Adipocyte (in vitro differentiated cells): Measurements from ENCODE around the gene IL1RAPL1.

Experiments
- DNase-seq: peaks from one replicate; pipeline ENCODE4 v3.0.0-alpha.2; 2015; ENCODE audit warnings: low read depth
- H3K27me3 ChIP-seq: replicated peaks from 2 replicates; pipeline ENCODE4 v1.7.0; 2013; ENCODE audit warnings: mild to moderate bottlenecking, low read length, moderate library complexity; ENCODE audit not compliant: control insufficient read depth, insufficient read depth
- H3K36me3 ChIP-seq: 2 replicates; pipeline ENCODE4 v1.7.0; 2013; ENCODE audit warnings: low read length, mild to moderate bottlenecking, moderate library complexity; ENCODE audit not compliant: control insufficient read depth, insufficient read depth, severe bottlenecking
- H3K4me1 ChIP-seq: 2 replicates; pipeline ENCODE4 v1.7.0; 2013; ENCODE audit warnings: mild to moderate bottlenecking, low read length, moderate library complexity; ENCODE audit not compliant: control insufficient read depth, insufficient read depth
- H3K4me3 ChIP-seq: 2 replicates; pipeline ENCODE4 v1.7.0; 2013; ENCODE audit warnings: mild to moderate bottlenecking, low read length, moderate library complexity
- H3K9ac ChIP-seq: 2 replicates; pipeline ENCODE4 v1.7.0; 2013; ENCODE audit warnings: mild to moderate bottlenecking, low read length, moderate library complexity
- H3K9me3 ChIP-seq: 2 replicates; pipeline ENCODE4 v1.7.0; 2013; ENCODE audit warnings: mild to moderate bottlenecking, low read length, moderate library complexity; ENCODE audit not compliant: control insufficient read depth

Gene IL1RAPL1

DNA sequence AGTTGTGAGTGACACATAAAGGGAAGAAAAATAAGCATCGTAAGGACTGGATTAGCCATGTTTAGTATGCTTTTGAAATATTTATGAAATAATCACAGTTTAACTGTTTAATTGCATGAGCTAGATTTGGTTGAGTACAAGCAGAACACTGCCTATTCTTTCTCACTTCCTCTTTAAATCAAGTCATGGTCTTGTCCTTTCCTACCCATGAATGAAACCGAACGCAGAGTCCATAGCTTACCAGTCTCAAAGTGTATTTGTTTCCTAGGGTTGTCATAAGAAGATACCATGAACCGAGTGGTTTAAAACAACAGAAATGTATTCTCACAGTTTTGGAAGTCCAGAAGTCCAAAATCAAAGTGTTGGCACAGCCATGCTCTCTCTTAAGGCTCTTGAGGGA is 944.1 kb downstream of the IL1RAPL1 start:
- no peaks in the 10 kb centered on the region for H3K36me3 ChIP-seq
- no peaks in the 10 kb centered on the region for H3K27me3 ChIP-seq
- peaks cover 16% of the 10 kb centered on the region for H3K4me1 ChIP-seq
- H3K9me3 ChIP-seq: no peaks in the 10 kb centered on the region
- no peak for DNase-seq
- H3K4me3 ChIP-seq: no peak overlapping the region
- H3K9ac ChIP-seq: no peak overlapping the region

GRCh38 chrX:29535212-29536162 is 948.2 kb downstream of the IL1RAPL1 start:
- no peaks in the 10 kb centered on the region for H3K36me3 ChIP-seq
- H3K9ac ChIP-seq: no peak overlapping the region
- H3K9me3 ChIP-seq: no peaks in the 10 kb centered on the region
- peak; percentile 10 for DNase-seq
- no peaks in the 10 kb centered on the region for H3K27me3 ChIP-seq
- no peak overlapping the region for H3K4me3 ChIP-seq
- peaks cover under 1% of the 10 kb centered on the region for H3K4me1 ChIP-seq

- no peak overlapping the region for H3K9ac ChIP-seq
- H3K4me1 ChIP-seq: no peaks in the 10 kb centered on the region
- DNase-seq: no peak
- H3K27me3 ChIP-seq: no peaks in the 10 kb centered on the region
- no peaks in the 10 kb centered on the region for H3K36me3 ChIP-seq
- H3K9me3 ChIP-seq: no peaks in the 10 kb centered on the region
- H3K4me3 ChIP-seq: no peak overlapping the region
These were observed 953.8 kb downstream of the IL1RAPL1 start for GRCh38 chrX:29541038-29541437.

DNA sequence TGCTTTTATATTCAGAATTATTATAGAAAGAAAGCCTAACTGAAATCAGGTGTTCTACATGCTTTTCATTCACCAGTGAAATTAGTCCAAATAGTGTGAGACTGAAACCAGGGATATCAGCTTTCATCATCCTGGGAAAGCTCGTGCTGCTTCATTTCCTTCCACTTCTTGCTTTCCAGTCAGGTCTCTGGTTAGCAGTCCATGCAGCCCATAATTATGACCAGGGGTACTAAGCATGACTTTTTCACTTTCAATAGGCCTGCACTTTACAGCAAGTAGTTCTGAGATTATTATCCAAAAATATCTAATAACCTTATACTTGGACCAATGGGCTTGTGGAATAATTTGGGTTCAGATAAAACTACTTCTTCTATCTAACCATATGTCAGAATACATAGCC is 954.9 kb downstream of the IL1RAPL1 start:
- H3K9ac ChIP-seq: no peak overlapping the region
- no peaks in the 10 kb centered on the region for H3K27me3 ChIP-seq
- DNase-seq: no peak
- H3K4me3 ChIP-seq: no peak overlapping the region
- H3K9me3 ChIP-seq: no peaks in the 10 kb centered on the region
- no peaks in the 10 kb centered on the region for H3K4me1 ChIP-seq
- no peaks in the 10 kb centered on the region for H3K36me3 ChIP-seq

GRCh38 chrX:29545878-29546277 is 958.6 kb downstream of the IL1RAPL1 start:
- H3K4me1 ChIP-seq: no peaks in the 10 kb centered on the region
- H3K9me3 ChIP-seq: no peaks in the 10 kb centered on the region
- H3K36me3 ChIP-seq: no peaks in the 10 kb centered on the region

GRCh38 chrX:29547877-29548276 is 960.6 kb downstream of the IL1RAPL1 start:
- H3K27me3 ChIP-seq: no peaks in the 10 kb centered on the region
- DNase-seq: no peak
- no peak overlapping the region for H3K9ac ChIP-seq
- H3K9me3 ChIP-seq: no peaks in the 10 kb centered on the region
- H3K4me3 ChIP-seq: no peak overlapping the region
- no peaks in the 10 kb centered on the region for H3K4me1 ChIP-seq
- H3K36me3 ChIP-seq: no peaks in the 10 kb centered on the region

More at GRCh38 chrX:29545878-29546277, 958.6 kb downstream of the IL1RAPL1 start:
- Histone ChIP-seq H3K27me3 (no peaks in the 10 kb centered on the region), H3K4me3 (no peak overlapping the region), H3K9ac (no peak overlapping the region)
- DNase-seq: no peak

- DNase-seq: no peak
- Histone ChIP-seq H3K27me3 (no peaks in the 10 kb centered on the region), H3K36me3 (no peaks in the 10 kb centered on the region), H3K4me1 (no peaks in the 10 kb centered on the region), H3K9ac (no peak overlapping the region), H3K9me3 (peaks cover 13% of the 10 kb centered on the region), H3K4me3 (no peak overlapping the region)
These were observed 966.3 kb downstream of the IL1RAPL1 start for GRCh38 chrX:29553542-29553941.

DNA sequence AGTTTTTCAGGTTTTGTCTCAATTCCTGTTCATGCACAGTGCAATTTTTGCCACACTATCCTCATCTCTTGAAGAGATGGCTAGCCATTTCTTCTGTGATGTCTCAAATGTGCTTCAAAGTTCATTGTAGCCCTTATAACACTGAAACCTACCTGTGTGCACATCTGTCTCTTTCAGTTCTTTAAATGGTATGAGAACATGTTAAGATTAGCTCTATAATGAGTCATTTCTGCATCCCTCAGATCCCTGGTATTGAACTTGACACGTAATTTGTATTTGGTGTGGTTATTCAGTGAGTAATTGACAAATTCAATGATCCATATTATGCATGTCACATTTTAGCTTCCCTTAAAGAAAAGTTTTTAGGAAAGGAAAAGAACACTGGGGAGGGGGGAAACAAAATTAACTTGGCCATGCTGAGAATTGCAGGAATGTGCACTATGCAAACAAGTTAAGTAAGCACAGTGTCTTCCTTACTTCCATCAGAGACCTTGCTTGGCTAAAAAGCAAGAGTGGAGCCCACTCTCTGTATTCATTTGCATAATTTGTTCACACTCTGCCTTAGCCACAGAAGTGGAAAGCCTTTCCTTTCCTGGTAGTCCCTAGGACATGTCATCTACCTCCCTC is 968.3 kb downstream of the IL1RAPL1 start:
- no peak for DNase-seq
- Histone ChIP-seq H3K36me3 (no peaks in the 10 kb centered on the region), H3K4me1 (no peaks in the 10 kb centered on the region), H3K9ac (no peak overlapping the region), H3K4me3 (no peak overlapping the region), H3K27me3 (no peaks in the 10 kb centered on the region), H3K9me3 (peaks cover 33% of the 10 kb centered on the region)

- H3K36me3 ChIP-seq: no peaks in the 10 kb centered on the region
- peaks cover 46% of the 10 kb centered on the region for H3K9me3 ChIP-seq
- H3K4me3 ChIP-seq: no peak overlapping the region
- H3K4me1 ChIP-seq: no peaks in the 10 kb centered on the region
- peaks cover 5% of the 10 kb centered on the region for H3K27me3 ChIP-seq
- no peak for DNase-seq
- no peak overlapping the region for H3K9ac ChIP-seq
These were observed 972.8 kb downstream of the IL1RAPL1 start for GRCh38 chrX:29560065-29560464.

GRCh38 chrX:29561417-29561816 is 974.2 kb downstream of the IL1RAPL1 start:
- Histone ChIP-seq H3K4me1 (no peaks in the 10 kb centered on the region), H3K9ac (no peak overlapping the region), H3K9me3 (peaks cover 46% of the 10 kb centered on the region), H3K36me3 (no peaks in the 10 kb centered on the region), H3K4me3 (no peak overlapping the region), H3K27me3 (peaks cover 5% of the 10 kb centered on the region)
- DNase-seq: peak; percentile 42

DNA sequence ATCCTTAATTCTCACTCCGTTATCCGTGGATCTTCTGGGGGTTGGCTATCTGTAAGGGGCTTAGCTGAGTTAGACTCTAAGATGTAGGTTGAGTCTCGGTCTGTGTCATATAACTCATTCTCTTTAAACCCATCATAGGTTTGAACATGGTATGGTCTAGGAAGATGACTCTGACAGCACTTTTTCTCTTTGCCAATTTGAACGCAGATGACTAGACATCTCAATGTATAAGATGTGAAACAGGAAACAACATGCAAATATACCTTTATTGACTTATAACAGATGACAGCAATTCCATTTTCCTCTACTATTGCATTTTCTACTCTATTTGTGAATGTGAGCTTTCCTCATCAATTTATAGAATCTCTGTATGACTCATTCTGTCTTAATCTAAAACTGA is 993.3 kb downstream of the IL1RAPL1 start:
- no peaks in the 10 kb centered on the region for H3K27me3 ChIP-seq

More for the DNA sequence above, 993.3 kb downstream of the IL1RAPL1 start:
- H3K4me1 ChIP-seq: no peaks in the 10 kb centered on the region
- H3K9me3 ChIP-seq: no peaks in the 10 kb centered on the region
- DNase-seq: no peak
- H3K36me3 ChIP-seq: no peaks in the 10 kb centered on the region
- H3K4me3 ChIP-seq: no peak overlapping the region
- no peak overlapping the region for H3K9ac ChIP-seq
